ENCODE data around the gene TMEM121B. TPM values are rescaled to one million over a fixed set of nuclear protein-coding genes. Genes with fewer than 3 reads are reported as not detected.

The TMEM121B gene
- polyA plus RNA-seq, 4 donors, result 0.76 to 1.1 (median 0.91) TPM

GRCh38 chr22:17097062-17097461 is 24.1 kb downstream of the TMEM121B start:
- DNase-seq (ENCODE audit: low read depth in 4 of 4, low spot score in 2 of 4), result no peak

DNA sequence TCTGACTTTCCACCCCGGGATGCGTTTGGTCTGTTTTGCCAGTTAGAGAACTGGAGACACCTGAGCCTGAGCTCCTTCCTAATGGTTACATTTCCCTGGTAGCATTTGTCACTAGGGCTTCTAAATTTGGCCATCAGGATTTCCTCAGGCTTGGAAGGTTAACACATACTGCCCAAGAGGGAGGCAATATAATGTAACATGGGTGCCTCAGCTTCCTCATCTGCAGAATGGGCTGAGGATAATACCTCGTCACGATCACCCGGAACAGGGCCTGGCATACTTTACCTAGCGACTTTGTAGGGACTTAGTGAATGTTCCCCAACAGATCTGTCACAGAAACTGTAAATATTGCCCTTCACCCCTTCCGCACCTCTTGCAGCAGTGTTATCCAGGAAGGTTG is 25.1 kb downstream of the TMEM121B start:
- DNase-seq (ENCODE audit: low read depth in 4 of 4, low spot score in 2 of 4), result no peak

DNA sequence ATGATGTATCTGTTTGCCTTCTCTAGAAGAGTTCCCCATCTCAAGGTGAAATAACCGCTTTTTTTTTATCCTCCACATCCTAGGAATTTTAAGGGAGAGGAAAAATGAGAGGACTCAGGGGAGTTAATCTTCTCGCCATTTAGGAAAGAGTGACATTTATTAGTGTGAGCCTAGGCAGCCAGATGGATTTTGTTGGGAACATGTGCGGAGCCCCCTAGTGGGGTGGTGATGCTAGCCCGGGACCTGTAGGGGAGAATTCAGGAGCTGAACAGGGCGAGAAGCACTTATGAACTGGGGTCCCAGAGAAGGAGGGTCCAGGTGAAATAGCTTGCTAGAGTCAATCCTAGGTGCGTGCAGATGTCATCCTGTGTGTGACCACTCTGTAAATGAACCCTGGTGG is 25.6 kb downstream of the TMEM121B start:
- DNase-seq (ENCODE audit: low read depth in 4 of 4, low spot score in 2 of 4), result no peak

DNA sequence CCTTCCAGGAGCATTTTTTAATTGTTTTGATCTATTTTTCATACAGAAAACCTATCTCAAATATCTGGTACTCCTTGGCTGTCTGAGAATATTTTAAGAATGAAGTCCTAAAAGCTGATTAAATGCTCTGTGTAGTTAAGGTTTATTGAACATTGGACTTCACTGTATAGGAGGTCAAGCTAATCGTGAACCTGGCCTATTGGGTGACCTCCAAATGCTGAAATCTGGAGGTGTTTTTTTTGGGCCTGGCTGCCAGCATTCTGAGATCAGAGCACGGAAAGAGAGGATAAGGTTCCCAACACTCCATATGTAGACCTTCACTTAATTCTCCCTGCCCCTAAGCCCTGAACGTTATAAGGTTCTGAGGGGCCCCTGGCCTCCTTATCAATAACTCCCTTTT is 28.1 kb downstream of the TMEM121B start:
- no peak for DNase-seq (ENCODE audit: low read depth in 4 of 4, low spot score in 2 of 4)

GRCh38 chr22:17091851-17092250 is 29.3 kb downstream of the TMEM121B start:
- DNase-seq (ENCODE audit: low read depth in 4 of 4, low spot score in 2 of 4), result no peak

DNA sequence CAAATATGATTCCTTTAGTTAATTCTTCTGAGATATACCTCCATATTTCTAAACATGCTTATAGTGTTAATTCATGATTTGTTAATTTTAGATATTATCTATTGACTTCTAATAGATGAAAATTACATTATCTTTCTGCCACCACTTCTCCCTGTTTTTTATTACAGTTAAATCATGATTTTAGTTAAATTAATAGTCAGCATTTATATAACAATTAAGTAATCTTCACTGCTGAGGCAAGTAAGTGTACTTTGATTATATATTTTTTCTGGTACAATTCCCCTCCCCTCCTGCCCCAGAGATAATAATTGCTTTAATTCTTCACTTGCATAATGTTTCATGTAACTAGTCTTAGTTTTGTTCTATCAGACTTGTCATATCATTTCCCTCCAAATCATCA is 30.6 kb downstream of the TMEM121B start:
- no peak for DNase-seq (ENCODE audit: low read depth in 4 of 4, low spot score in 2 of 4)

DNA sequence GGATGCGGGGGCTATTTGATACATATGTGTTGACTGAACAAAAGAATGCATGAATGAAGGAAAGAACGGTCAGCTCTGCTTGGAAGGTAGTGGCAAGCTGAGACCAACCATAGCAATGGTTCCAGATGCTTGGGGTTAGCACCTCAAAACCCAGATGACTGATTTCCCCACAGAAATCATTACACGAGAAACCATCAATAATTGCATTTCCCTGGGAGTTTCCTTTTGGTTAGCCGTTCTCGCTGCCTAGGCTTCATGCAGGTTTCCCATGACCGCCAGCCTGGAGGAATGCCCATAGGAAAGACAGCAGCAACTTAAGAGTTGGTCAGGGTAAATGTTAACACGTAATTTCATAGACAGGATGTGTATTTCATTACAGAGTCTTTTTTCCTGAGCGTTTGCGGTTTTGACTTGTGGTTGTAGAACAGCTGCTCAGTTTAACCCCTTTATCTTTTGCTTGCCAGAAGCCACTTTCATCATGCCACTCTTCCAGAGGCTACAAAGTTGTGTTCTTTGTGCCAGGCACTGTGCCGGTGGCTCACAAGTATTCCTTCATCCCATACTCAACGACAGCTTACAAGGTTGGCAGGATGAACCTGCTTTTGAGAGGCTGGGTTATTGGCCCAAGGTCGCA is 33.5 kb downstream of the TMEM121B start:
- no peak for DNase-seq (ENCODE audit: low read depth in 4 of 4, low spot score in 2 of 4)

DNA sequence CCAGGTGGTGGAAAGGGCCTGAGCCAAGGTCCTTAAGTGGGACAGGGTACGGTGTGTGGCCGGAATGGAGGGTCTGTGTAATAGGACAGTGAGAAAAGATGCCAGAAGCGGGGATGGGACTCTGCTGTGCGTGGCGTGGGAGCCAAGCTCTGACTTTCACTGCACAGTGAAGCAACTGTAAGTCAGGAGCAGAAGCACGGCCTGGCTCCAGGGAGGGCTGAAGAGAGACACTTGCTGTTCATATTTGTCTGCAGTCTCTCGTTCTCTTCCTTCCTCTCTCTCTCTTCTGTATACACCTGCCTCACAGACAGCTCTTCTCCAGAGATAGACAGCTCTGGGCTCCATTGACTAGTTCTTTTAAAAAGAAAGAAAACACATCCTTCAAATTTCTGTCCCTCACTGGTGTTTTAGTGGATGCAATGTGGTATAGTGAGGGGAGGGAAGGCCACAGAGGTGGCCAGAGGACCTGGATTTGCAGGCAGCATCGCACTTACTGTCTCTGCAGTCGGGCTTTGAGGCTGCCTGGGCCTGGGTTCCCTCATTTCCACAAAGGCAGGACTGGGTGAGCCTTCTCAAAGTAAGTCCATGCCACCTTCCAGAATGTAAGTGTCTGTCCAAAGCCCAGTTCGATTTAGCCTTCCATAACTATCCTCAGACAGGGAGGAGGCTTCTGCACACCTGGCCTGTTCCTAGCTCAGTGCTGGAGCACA is 34.2 kb downstream of the TMEM121B start:
- DNase-seq (ENCODE audit: low read depth in 4 of 4, low spot score in 2 of 4), result no peak

DNA sequence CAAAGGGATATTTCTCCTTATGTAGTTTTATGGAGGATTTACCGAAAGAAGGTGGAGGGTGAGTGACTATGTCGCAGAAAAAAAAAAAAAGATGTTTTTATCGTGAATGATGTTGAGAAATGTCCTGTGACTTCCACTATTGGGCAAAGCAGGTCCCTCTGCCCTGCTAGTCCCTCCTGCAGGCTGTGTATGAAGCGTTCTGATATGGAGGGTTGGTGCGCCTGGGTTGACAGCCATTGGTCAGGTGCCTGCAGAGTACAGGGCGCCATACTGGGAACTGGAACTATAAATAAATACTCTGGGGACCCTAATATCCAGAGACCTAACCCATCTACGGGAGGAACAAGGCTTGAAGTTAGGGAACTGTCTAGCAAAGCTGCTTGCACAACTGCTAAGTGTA is 34.9 kb downstream of the TMEM121B start:
- no peak for DNase-seq (ENCODE audit: low read depth in 4 of 4, low spot score in 2 of 4)

GRCh38 chr22:17085277-17086181 is 35.6 kb downstream of the TMEM121B start:
- DNase-seq (ENCODE audit: low read depth in 4 of 4, low spot score in 2 of 4), result no peak

DNA sequence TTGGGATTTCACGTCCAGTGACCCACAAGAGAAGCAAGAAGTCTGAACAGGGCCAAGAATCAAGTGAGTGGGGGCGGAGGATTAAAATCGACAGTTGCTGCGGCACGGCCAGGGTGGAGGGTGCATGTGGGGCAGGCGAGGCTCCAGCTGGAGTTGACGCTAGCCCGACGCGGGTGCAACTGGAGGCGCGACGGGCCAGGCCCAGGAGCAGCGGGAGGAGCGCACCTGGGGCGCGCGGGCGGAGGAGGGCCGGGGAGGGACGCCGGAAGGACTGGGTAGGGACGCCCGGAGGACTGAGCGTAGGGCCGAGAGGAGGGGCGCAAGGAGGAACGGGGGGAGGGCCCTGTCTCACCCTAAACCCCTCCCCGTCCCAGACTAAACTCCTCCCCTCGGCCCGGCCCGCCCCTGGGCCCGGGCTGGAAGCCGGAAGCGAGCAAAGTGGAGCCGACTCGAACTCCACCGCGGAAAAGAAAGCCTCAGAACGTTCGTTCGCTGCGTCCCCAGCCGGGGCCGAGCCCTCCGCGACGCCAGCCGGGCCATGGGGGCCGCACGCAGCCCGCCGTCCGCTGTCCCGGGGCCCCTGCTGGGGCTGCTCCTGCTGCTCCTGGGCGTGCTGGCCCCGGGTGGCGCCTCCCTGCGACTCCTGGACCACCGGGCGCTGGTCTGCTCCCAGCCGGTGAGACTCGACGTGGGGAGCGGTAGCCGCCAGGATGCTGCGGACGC is 36.4 kb downstream of the TMEM121B start, which contains the start of gene IL17RA:
Gene IL17RA (plus strand): TSS at position 447 of the 723 bp plus-strand sequence. CDS start 92 bp downstream, at position 539.
- peak in 3 of 4 donors; percentile 56 to 81 (median 73) for DNase-seq (ENCODE audit: low read depth in 4 of 4, low spot score in 2 of 4)

DNA sequence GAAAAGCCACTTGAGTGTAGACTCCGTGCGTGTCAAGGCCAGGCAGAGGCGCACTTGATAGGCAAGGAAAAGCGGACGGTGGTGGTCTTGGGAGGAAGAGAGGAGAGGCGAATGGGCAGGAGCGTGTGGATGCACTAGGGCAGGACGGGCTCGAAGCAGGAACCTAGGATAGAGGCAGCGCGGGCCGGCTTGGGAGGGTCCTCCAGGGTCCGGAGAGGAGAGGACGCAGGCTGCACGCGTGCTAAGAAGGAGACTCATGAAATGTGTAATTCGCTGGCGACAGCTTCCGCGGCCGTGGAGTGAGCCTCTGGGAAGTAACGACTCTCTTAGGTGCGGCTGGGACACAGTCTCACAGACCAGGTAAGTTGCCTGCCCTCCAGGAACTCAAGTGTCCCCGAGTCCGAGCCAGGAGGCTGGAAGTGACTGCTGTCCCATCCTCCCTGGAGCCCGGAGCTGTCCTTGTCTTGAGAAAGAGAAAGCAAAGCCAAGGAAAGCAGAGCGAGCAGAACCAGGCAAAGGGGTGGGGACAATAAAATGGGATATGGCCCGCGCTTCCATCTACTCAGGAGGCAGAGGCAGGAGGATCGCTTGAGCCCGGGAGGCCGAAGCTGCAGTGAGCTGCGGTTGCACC is 37.2 kb downstream of the TMEM121B start:
- DNase-seq (ENCODE audit: low read depth in 4 of 4, low spot score in 2 of 4), result no peak

- DNase-seq (ENCODE audit: low read depth in 4 of 4, low spot score in 2 of 4), result no peak
Measured at GRCh38 chr22:17083255-17083654, 37.9 kb downstream of the TMEM121B start.

DNA sequence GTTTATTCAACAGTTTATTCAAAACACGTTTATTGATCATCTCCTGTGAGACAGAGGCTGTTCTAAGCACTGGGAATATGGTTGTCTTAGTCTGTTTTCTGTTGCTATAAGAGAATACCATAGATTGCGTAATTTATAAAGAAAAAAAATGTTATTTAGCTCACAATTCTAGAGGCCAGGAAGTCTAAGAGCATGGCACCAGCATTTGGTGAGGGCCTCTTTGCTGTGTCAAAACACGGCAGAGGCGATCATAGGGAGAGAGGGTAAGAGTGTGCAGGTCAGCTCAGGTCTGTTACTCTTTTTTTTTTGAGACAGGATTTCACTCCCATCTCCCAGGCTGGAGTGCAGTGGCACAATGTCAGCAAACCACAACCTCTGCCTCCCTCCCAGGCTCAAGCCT is 41.6 kb downstream of the TMEM121B start:
- DNase-seq (ENCODE audit: low read depth in 4 of 4, low spot score in 2 of 4), result no peak

DNA sequence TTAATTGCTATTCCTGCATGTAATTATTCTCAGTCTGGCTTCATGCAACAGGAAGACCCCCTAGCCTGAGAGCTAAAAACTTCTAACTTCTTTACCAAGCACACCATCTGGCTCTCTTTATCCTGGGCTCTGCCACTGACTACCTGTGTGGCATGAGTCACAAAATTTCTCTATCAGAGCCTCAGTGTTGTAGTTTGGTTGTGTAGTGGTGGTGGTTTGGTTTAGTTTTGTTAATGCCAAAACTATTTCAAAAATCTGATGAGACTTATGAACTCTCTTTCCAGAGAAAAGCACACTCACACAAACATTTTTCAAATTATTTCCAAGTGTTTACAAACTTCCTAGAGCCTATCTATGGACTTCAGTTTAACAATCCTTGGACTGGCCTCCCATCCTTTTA is 43.9 kb downstream of the TMEM121B start:
- DNase-seq (ENCODE audit: low read depth in 4 of 4, low spot score in 2 of 4), result no peak

DNA sequence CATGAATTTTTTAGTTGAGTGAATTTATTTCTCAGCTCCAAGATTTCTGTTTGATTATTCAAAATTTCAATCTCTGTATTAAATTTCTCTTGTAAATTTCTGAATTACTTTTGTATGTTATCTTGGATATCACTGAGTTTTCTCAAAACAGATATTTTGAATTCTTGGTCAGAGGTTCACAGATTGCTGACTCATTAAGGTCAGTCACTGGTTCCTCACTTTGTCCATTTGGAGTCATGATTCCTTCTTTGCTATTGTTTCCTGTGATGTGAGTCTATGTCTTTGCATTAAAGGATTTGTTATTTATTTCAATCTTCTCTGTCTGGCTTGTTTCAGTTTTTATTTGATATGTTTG is 46.5 kb downstream of the TMEM121B start:
- DNase-seq (ENCODE audit: low read depth in 4 of 4, low spot score in 2 of 4), result no peak

DNA sequence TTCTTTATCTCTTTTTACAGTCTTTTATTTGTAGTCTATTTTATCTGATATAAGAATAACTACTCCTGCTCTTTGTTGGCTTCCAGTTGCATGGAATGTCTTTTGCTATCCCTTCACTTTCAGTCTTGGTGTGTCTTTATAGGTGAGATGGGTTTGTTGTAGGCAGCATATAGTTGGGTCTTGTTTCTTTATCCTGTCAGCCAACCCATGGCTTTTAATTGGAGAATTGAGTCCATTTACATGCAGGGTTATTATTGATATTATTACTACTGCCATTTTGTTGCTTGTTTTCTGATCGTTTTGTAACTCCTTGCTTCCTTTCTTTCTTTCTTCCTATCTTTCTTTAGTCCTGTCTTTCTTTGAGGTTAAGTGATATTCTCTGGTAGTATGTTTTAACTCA is 48.3 kb downstream of the TMEM121B start:
- DNase-seq (ENCODE audit: low read depth in 4 of 4, low spot score in 2 of 4), result no peak

Data from left renal cortex interstitium (tissue), 4 donors.